ENCODE results near the gene IFI27L2.

GRCh38 chr14:94177806-94178205 lies 48.4 kb upstream of the IFI27L2 start:
- TF ChIP-seq, protein P1, sequence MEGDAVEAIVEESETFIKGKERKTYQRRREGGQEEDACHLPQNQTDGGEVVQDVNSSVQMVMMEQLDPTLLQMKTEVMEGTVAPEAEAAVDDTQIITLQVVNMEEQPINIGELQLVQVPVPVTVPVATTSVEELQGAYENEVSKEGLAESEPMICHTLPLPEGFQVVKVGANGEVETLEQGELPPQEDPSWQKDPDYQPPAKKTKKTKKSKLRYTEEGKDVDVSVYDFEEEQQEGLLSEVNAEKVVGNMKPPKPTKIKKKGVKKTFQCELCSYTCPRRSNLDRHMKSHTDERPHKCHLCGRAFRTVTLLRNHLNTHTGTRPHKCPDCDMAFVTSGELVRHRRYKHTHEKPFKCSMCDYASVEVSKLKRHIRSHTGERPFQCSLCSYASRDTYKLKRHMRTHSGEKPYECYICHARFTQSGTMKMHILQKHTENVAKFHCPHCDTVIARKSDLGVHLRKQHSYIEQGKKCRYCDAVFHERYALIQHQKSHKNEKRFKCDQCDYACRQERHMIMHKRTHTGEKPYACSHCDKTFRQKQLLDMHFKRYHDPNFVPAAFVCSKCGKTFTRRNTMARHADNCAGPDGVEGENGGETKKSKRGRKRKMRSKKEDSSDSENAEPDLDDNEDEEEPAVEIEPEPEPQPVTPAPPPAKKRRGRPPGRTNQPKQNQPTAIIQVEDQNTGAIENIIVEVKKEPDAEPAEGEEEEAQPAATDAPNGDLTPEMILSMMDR (IDR thresholded peaks at IDR 0.05) = no peak
- TF ChIP-seq EP300 (IDR thresholded peaks at IDR 0.05; ENCODE audit: low read depth) = no peak

All from transverse colon (tissue), 3 donors.